Umbilical cord (tissue), 2 donors: ENCODE data around the gene RASEF. TPM values are rescaled to one million over a fixed set of nuclear protein-coding genes. Genes with fewer than 3 reads are reported as not detected.
"Not testable (repeated sequence)": the region's sequence is repeated elsewhere in the genome, so short reads cannot be mapped to it uniquely, and the experiment has no call there.

Experiments
- DNase-seq: peaks from one replicate; pipeline ENCODE4 v3.0.0-alpha.2; 2015; ENCODE audit warnings: low spot score
- total RNA-seq: library from RNA; depleted of rRNA; stranded (reverse); fragments of >200 nt; gene quantifications from one replicate; pipeline ENCODE4 v1.2.3, GENCODE V29; 2014; ENCODE audit warnings: low replicate concordance; ENCODE audit not compliant: insufficient read depth

RASEF gene
- total RNA-seq, 1 donor from 2014 or later: 5.5 TPM

GRCh38 chr9:82975176-82975575 lies 87.8 kb downstream of the RASEF start:
- DNase-seq: no peak

GRCh38 chr9:82972446-82972845 lies 90.5 kb downstream of the RASEF start:
- no peak for DNase-seq

GRCh38 chr9:82970359-82970758 lies 92.6 kb downstream of the RASEF start:
- DNase-seq: no peak

GRCh38 chr9:82969291-82969690 lies 93.7 kb downstream of the RASEF start:
- no peak for DNase-seq

GRCh38 chr9:82968816-82969215 lies 94.1 kb downstream of the RASEF start:
- no peak for DNase-seq

- DNase-seq: no peak
These were observed 94.6 kb downstream of the RASEF start for GRCh38 chr9:82968388-82968787.

GRCh38 chr9:82961504-82962125 lies 101.3 kb downstream of the RASEF start:
- peak; percentile 85 for DNase-seq

GRCh38 chr9:82957529-82958379 lies 105.2 kb downstream of the RASEF start:
- no peak for DNase-seq

- no peak for DNase-seq
These were observed 113.7 kb downstream of the RASEF start for GRCh38 chr9:82949203-82949602.

GRCh38 chr9:82940376-82940775 lies 122.6 kb downstream of the RASEF start:
- DNase-seq: no peak

GRCh38 chr9:82939451-82939850 lies 123.5 kb downstream of the RASEF start:
- no peak for DNase-seq

GRCh38 chr9:82938426-82939218 lies 124.3 kb downstream of the RASEF start:
- DNase-seq: no peak

- DNase-seq: not testable (repeated sequence)
These were observed 126.4 kb downstream of the RASEF start for GRCh38 chr9:82936561-82936960.

- DNase-seq: peak; percentile 11
These were observed 128.0 kb downstream of the RASEF start for GRCh38 chr9:82934949-82935348.

- DNase-seq: not testable (repeated sequence)
These were observed 128.9 kb downstream of the RASEF start for GRCh38 chr9:82934025-82934424.

- no peak for DNase-seq
These were observed 132.8 kb downstream of the RASEF start for GRCh38 chr9:82930116-82930515.
